Measurements from ENCODE around the gene ARSG. TPM values are rescaled to one million over a fixed set of nuclear protein-coding genes. Genes with fewer than 3 reads are reported as not detected.

ARSG gene
- total and polyA plus RNA-seq, 2 of the 8 experiments (the other 6 are each of a cell fraction or from before 2014, with no cell fraction given), result 3.3 to 4.0 TPM

DNA sequence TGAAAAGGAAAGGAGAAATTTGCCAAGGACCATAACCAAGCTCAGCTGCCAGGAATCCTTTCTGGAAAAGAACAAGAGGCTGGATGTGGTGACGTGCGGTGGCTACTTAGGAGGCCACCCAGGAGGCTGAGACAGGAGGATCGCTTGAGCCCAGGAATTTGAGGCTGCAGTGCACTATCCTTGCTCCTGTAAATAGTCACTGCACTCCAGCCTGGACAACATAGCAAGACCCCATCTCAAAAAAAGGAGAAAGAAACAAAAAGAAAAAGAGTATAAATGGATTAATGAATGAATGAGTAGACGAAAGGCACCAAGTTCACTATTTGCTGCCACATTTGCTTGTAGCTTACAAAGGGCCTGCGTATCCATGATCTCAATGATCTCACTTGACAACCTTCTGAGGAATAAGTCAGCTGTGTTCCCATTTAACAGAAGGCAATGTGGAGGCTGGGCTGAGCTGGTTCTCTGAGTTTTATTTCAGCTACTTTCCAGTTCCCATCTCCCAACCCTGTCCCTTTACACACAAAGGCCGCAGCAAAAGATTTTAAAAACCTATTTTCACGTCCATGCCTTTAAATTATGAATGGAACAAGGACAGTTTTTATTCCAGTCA lies 29.8 kb downstream of the ARSG start (continued):
- TF ChIP-seq, protein P1, sequence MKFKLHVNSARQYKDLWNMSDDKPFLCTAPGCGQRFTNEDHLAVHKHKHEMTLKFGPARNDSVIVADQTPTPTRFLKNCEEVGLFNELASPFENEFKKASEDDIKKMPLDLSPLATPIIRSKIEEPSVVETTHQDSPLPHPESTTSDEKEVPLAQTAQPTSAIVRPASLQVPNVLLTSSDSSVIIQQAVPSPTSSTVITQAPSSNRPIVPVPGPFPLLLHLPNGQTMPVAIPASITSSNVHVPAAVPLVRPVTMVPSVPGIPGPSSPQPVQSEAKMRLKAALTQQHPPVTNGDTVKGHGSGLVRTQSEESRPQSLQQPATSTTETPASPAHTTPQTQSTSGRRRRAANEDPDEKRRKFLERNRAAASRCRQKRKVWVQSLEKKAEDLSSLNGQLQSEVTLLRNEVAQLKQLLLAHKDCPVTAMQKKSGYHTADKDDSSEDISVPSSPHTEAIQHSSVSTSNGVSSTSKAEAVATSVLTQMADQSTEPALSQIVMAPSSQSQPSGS (IDR thresholded peaks at IDR 0.05; ENCODE audit: low read length), result no peak
- TF ChIP-seq SIRT6 (IDR thresholded peaks at IDR 0.05; ENCODE audit: low read length) (no peak), ASH2L (IDR thresholded peaks at IDR 0.05; ENCODE audit: low read length) (no peak), RBBP5 (IDR thresholded peaks at IDR 0.05; ENCODE audit: borderline replicate concordance, low read depth, low read length) (no peak), EP300 (IDR thresholded peaks at IDR 0.05; ENCODE audit: borderline replicate concordance in 1 of 2, low read depth in 2 of 2, low read length in 2 of 2) (no peak)
- TF ChIP-seq, protein P2, sequence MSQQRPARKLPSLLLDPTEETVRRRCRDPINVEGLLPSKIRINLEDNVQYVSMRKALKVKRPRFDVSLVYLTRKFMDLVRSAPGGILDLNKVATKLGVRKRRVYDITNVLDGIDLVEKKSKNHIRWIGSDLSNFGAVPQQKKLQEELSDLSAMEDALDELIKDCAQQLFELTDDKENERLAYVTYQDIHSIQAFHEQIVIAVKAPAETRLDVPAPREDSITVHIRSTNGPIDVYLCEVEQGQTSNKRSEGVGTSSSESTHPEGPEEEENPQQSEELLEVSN (IDR thresholded peaks at IDR 0.05), result no peak

Data from H1 (cell line).